GM12873 (cell line): Measurements from ENCODE around the gene KCNJ10.

Source experiments
- CTCF ChIP-seq: IDR thresholded peaks from 2 replicates; pipeline ENCODE4 v1.5.1; 2012; ENCODE audit warnings: low read depth, mild to moderate bottlenecking, moderate library complexity, low read length, control low read depth; ENCODE audit not compliant: insufficient read depth; ENCODE audit errors: missing control alignments

KCNJ10 gene

DNA sequence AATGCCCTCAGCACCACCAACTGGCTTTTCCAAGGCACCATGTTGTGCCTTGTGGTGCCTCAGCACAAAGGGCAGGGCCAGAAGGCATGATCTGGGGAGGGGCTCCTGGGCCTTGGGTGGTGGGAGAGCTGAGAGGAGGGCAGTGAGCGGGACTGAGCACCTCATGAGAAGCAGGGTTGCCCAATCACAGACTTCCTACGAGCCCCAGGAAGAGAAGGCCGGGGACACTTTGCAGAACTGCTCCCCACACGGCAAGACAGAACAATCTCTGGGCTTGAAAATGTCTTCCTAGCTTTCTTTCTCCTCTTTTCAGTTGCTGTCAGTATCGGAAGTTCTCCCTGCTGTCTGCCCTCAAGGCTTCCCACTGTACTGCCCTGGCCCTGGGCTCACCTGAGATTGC lies 6.8 kb downstream of the KCNJ10 start:
- TF ChIP-seq CTCF = no peak

- no peak for TF ChIP-seq CTCF
Measured at GRCh38 chr1:160062230-160062532, 7.8 kb downstream of the KCNJ10 start.

DNA sequence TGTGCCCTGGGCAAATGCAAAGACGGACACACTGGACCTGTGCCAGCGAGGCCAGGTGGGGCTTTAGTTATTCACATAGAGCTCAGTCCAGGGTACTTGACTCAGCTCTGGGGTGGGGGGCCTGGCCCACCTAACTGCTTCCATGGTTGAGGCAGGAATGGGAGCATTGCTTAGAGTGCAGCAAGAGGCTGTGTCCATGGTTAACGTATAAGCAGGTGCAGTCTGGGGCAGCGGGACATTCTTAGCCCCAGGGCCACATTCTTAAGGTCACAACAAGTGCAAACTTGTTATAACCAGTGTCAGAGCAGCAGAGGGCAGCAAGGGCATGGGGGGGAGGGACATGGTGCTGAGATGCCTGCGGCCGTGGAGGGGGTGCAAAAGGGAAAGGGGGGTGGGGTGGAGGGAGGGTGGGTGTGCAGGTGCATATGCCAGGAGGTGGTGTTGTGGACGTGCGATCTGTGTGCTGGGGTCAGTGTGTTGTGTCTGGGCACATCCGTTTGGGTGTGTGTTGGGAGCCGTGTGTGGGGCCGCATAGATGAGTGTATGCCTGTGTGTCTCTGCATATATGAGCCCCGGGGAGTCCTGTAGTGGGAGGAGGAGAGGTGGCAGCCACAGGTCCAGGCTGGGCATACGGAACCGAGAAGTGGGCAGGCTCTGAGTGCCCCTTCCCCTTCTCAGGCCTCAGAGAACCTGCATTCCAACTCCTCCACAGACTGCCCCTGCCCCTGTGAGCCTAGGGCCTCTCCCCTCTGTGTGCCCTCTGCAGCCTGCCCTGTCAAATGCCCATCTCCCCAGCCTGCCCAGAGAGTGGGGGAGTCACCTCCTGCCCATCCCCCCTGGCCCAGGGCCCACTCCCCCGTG lies 8.4 kb downstream of the KCNJ10 start:
- TF ChIP-seq CTCF = no peak

GRCh38 chr1:160058087-160058486 lies 11.9 kb downstream of the KCNJ10 start:
- TF ChIP-seq CTCF = peak; percentile 24

DNA sequence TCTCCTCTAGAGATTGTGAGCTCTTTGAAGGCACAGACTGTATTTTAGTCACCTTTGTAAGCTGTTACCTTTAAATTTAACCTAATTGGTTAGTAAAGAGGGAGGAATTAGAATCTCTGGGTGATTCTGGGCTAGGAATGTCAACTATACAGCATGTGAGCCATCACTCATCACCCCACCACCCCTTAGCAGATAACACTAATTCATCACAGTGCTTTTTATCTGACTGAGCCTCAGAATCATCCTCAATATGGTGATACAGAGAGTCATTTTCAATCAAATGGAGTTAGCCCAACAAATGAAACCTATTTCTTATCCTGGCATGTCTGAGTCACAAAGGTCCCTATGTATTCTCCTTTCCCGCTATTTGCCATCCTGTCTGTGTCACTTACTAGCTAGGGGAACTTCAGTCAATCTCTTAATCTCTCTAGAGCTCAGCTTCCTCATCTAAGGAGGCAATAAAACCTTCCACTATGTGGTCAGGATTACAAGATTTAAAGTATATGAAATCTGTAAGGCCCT lies 13.3 kb downstream of the KCNJ10 start:
- no peak for TF ChIP-seq CTCF

GRCh38 chr1:160053548-160054365 lies 16.2 kb downstream of the KCNJ10 start:
- TF ChIP-seq CTCF = no peak

DNA sequence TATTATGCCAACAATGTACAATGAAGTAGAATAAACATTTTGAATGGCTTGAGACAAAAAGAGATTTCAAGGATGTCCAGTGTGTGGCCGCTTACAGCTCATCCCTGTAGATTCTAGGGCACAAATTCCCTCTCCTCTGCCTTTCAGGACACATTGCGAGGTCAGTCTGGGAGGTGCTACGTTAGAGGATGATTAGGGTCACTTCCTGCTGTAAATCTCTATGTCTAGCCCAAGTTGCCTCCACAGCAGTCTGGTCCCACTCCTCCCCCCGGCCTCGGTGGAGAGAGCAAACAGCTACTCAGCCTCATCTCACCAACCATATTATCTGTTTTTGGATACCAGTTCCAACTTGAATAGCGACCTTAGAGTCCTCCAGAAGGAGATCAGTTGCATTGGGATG lies 17.0 kb downstream of the KCNJ10 start:
- no peak for TF ChIP-seq CTCF
